Astrocyte (in vitro differentiated cells and primary cell): Measurements from ENCODE around the gene IMPDH1.

Experiments used
- CTCF ChIP-seq: IDR thresholded peaks from 2 replicates; pipeline ENCODE4 v1.5.1; 2011; ENCODE audit warnings: low read depth, mild to moderate bottlenecking, inconsistent platforms, low read length, moderate library complexity; ENCODE audit not compliant: insufficient read depth
- EZH2 ChIP-seq: IDR thresholded peaks from 2 replicates; pipeline ENCODE4 v1.6.1; 2012; ENCODE audit warnings: mild to moderate bottlenecking, low read length, inconsistent platforms; ENCODE audit not compliant: insufficient read depth

GRCh38 chr7:128349466-128349825 is 60.3 kb downstream of the IMPDH1 start:
- TF ChIP-seq CTCF (no peak), EZH2 (no peak)
